Hepatocyte (in vitro differentiated cells): ENCODE results near the gene COIL. TPM values are rescaled to one million over a fixed set of nuclear protein-coding genes. Genes with fewer than 3 reads are reported as not detected.

ENCODE experiments used
- DNase-seq: peaks from one replicate; pipeline ENCODE4 v3.0.0-alpha.2; 2016; ENCODE audit warnings: low spot score
- H2AFZ ChIP-seq: fragments of 200-600 bp; sonication (generic); 2 replicates; pipeline ENCODE4 v1.6.0; 2016; ENCODE audit warnings: antibody characterized with exemption, mild to moderate bottlenecking
- H3K27ac ChIP-seq: fragments of 200-600 bp; sonication (generic); 2 replicates; pipeline ENCODE4 v1.5.1; 2016; ENCODE audit warnings: mild to moderate bottlenecking
- H3K27me3 ChIP-seq: fragments of 200-600 bp; sonication (generic); 2 replicates; pipeline ENCODE4 v1.6.1; 2016
- H3K36me3 ChIP-seq: fragments of 200-600 bp; sonication (generic); replicated peaks from 2 replicates; pipeline ENCODE4 v1.5.1; 2016; ENCODE audit warnings: low read depth; ENCODE audit not compliant: insufficient read depth
- H3K4me1 ChIP-seq: fragments of 200-600 bp; sonication (generic); 2 replicates; pipeline ENCODE4 v1.5.1; 2016; ENCODE audit warnings: mild to moderate bottlenecking, moderate library complexity; ENCODE audit not compliant: insufficient read depth
- H3K4me2 ChIP-seq: fragments of 200-600 bp; sonication (generic); 2 replicates; pipeline ENCODE4 v1.6.0; 2016
- H3K4me3 ChIP-seq: fragments of 200-600 bp; sonication (generic); 2 replicates; pipeline ENCODE4 v1.5.1; 2016; ENCODE audit warnings: mild to moderate bottlenecking
- H3K79me2 ChIP-seq: fragments of 200-600 bp; sonication (generic); 2 replicates; pipeline ENCODE4 v1.6.0; 2017; ENCODE audit warnings: mild to moderate bottlenecking
- H3K9me2 ChIP-seq: fragments of 200-600 bp; sonication (generic); replicated peaks from 2 replicates; pipeline ENCODE4 v1.6.0; 2017; ENCODE audit warnings: mild to moderate bottlenecking; ENCODE audit not compliant: insufficient read depth
- H3K9me3 ChIP-seq: fragments of 200-600 bp; sonication (generic); 2 replicates; pipeline ENCODE4 v1.5.1; 2016; ENCODE audit warnings: low read depth, mild to moderate bottlenecking
- H4K20me1 ChIP-seq: fragments of 200-600 bp; sonication (generic); 2 replicates; pipeline ENCODE4 v1.6.0; 2016; ENCODE audit warnings: mild to moderate bottlenecking; ENCODE audit not compliant: insufficient read depth, poor library complexity, severe bottlenecking
- CTCF ChIP-seq: fragments of 200-600 bp; sonication (generic); IDR thresholded peaks from 2 replicates; pipeline ENCODE4 v1.5.1; 2016; ENCODE audit warnings: antibody characterized with exemption, mild to moderate bottlenecking; ENCODE audit not compliant: poor library complexity
- EZH2 ChIP-seq: fragments of 200-600 bp; sonication (generic); IDR thresholded peaks from 2 replicates; pipeline ENCODE4 v1.6.1; 2016; ENCODE audit warnings: antibody characterized with exemption, mild to moderate bottlenecking, borderline replicate concordance
- EZH2phosphoT487 ChIP-seq: fragments of 200-600 bp; sonication (generic); IDR thresholded peaks from one replicate; pipeline ENCODE4 v1.6.1; 2018; ENCODE audit warnings: antibody characterized with exemption, mild to moderate bottlenecking, low read depth, moderate library complexity; ENCODE audit not compliant: unreplicated experiment, severe bottlenecking
- WGBS: methylation state at CpG from one replicate; pipeline ENCODE4 v1.1.6; 2016; ENCODE audit warnings: low lambda C conversion rate; ENCODE audit errors: missing lambda C conversion rate; 5-methylcytosine and 5-hydroxymethylcytosine counted together
- polyA plus RNA-seq: library from polyadenylated mRNA; unstranded; fragments of >200 nt; fragmentation: Nextera tagmentation; extraction: Ambion mirVana; gene quantifications from 2 replicates; pipeline ENCODE4 v1.2.1, GENCODE V29; 2016
- total RNA-seq: library from RNA; depleted of rRNA; stranded (reverse); fragments of >200 nt; gene quantifications from 2 replicates; pipeline ENCODE4 v1.2.3, GENCODE V29; 2014

The COIL gene
- total and polyA plus RNA-seq, 2 experiments from 2014 or later: 12.9 to 21.0 TPM

GRCh38 chr17:56930739-56931337 lies 30.0 kb downstream of the COIL start:
- Histone ChIP-seq H3K27me3 (no peaks in the 10 kb centered on the region), H3K4me2 (no peak overlapping the region), H3K9me2 (no peaks in the 10 kb centered on the region), H3K4me1 (no peaks in the 10 kb centered on the region), H3K36me3 (no peaks in the 10 kb centered on the region), H3K9me3 (peaks cover 16% of the 10 kb centered on the region), H3K79me2 (no peaks in the 10 kb centered on the region), H3K27ac (no peak overlapping the region), H2AFZ (no peak overlapping the region), H3K4me3 (no peak overlapping the region), H4K20me1 (no peaks in the 10 kb centered on the region)
- no peak for DNase-seq
- 94% methylated on average over 2 of the region's 2 CpGs for WGBS
- no peak for TF ChIP-seq EZH2
- no peak for TF ChIP-seq EZH2phosphoT487

- Histone ChIP-seq H3K27me3 (no peaks in the 10 kb centered on the region), H3K36me3 (no peaks in the 10 kb centered on the region), H3K4me2 (no peak overlapping the region), H2AFZ (no peak overlapping the region), H3K4me1 (no peaks in the 10 kb centered on the region), H3K79me2 (no peaks in the 10 kb centered on the region), H3K4me3 (no peak overlapping the region), H4K20me1 (no peaks in the 10 kb centered on the region), H3K27ac (no peak overlapping the region), H3K9me3 (peaks cover 16% of the 10 kb centered on the region), H3K9me2 (no peaks in the 10 kb centered on the region)
- no peak for TF ChIP-seq EZH2phosphoT487
- no peak for DNase-seq
These were observed 31.4 kb downstream of the COIL start for GRCh38 chr17:56929362-56929969.

GRCh38 chr17:56928586-56928985 lies 32.3 kb downstream of the COIL start:
- H3K9me3 ChIP-seq: peaks cover 16% of the 10 kb centered on the region
- no peaks in the 10 kb centered on the region for H3K79me2 ChIP-seq
- H4K20me1 ChIP-seq: no peaks in the 10 kb centered on the region
- no peaks in the 10 kb centered on the region for H3K4me1 ChIP-seq
- H3K4me3 ChIP-seq: no peak overlapping the region
- H2AFZ ChIP-seq: no peak overlapping the region
- H3K27ac ChIP-seq: no peak overlapping the region
- no peaks in the 10 kb centered on the region for H3K27me3 ChIP-seq
- no peaks in the 10 kb centered on the region for H3K36me3 ChIP-seq
- no peak for DNase-seq
- 93% methylated on average over 2 of the region's 2 CpGs for WGBS
- no peak overlapping the region for H3K4me2 ChIP-seq
- no peak for TF ChIP-seq CTCF
- no peak for TF ChIP-seq EZH2
- TF ChIP-seq EZH2phosphoT487: no peak
- no peaks in the 10 kb centered on the region for H3K9me2 ChIP-seq

GRCh38 chr17:56926704-56927103 lies 34.1 kb downstream of the COIL start:
- H3K9me2 ChIP-seq: no peaks in the 10 kb centered on the region
- no peak overlapping the region for H3K4me3 ChIP-seq
- peaks cover 16% of the 10 kb centered on the region for H3K9me3 ChIP-seq
- WGBS: 28% methylated on average over 2 of the region's 2 CpGs
- H3K79me2 ChIP-seq: no peaks in the 10 kb centered on the region
- TF ChIP-seq EZH2 (no peak), EZH2phosphoT487 (no peak), CTCF (no peak)
- H2AFZ ChIP-seq: no peak overlapping the region
- H4K20me1 ChIP-seq: no peaks in the 10 kb centered on the region
- no peaks in the 10 kb centered on the region for H3K27me3 ChIP-seq
- H3K4me1 ChIP-seq: no peaks in the 10 kb centered on the region
- H3K4me2 ChIP-seq: no peak overlapping the region
- H3K36me3 ChIP-seq: no peaks in the 10 kb centered on the region
- no peak overlapping the region for H3K27ac ChIP-seq
- no peak for DNase-seq
